Measurements from ENCODE around the gene SGK1.

DNA sequence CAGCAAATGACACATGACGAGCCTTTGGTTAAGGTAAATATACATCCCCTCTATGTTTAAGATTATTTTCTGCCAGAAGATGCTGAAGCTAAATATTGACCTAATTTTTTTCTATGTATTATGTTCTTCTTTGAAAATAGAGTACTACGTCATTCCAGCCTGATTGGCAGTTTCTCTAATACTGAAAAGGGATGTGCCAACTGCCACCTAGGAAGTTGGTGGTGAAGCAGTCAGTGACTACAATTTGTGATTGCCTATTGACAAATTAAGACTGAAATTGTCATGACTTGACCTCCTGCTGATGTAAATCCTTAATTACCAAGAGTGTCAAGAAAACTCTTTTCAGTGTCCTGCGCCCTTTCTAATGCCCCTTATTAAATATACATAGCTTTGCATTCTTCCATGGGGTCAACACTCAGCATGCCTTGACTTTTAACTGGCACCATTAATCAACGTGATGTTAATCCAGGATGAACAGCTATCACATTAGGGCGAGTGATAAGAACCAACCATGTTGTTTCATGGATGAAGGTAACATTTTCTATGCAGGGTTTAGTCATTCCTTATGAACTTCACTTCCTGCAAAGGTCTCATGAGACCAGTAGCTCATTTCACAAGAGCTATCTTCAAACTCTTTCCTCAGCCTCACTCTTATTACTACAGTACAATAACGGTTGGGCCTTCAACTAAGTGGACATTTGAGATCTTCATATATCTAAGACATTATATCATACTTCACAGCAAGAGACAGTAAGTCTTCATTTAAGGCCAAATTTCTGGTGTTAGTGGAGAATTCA lies 22.5 kb upstream of the SGK1 start:
- TF ChIP-seq, protein P1, sequence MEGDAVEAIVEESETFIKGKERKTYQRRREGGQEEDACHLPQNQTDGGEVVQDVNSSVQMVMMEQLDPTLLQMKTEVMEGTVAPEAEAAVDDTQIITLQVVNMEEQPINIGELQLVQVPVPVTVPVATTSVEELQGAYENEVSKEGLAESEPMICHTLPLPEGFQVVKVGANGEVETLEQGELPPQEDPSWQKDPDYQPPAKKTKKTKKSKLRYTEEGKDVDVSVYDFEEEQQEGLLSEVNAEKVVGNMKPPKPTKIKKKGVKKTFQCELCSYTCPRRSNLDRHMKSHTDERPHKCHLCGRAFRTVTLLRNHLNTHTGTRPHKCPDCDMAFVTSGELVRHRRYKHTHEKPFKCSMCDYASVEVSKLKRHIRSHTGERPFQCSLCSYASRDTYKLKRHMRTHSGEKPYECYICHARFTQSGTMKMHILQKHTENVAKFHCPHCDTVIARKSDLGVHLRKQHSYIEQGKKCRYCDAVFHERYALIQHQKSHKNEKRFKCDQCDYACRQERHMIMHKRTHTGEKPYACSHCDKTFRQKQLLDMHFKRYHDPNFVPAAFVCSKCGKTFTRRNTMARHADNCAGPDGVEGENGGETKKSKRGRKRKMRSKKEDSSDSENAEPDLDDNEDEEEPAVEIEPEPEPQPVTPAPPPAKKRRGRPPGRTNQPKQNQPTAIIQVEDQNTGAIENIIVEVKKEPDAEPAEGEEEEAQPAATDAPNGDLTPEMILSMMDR (IDR thresholded peaks at IDR 0.05): no peak
- TF ChIP-seq POLR2A (IDR thresholded peaks at IDR 0.05): no peak

All from testis (tissue), 2 donors.